ENCODE results near the gene ZNF804A. TPM values are rescaled to one million over a fixed set of nuclear protein-coding genes. Genes with fewer than 3 reads are reported as not detected.

Gene ZNF804A
- total RNA-seq, 1 experiment from 2014 or later, result 3.4 TPM

DNA sequence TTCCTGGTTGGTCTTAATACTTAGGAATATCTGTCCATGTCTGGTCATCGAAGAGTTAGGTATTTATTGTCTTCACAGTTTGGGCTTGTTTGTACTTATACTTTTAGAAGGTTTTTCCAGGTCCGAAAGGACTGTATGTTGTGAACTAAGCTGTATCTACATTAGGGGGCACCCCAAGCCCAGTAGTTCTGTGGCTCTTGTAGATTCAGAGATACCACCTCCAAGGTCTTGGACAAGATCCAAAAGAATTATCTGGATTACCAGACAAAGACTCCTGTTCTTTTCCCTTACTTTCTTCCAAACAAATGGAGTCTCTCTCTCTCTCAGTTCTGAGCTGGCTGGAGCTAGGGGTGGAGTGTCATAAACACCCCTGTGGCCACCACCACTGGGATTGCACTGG lies 328.7 kb downstream of the ZNF804A start:
- TF ChIP-seq, protein P1, sequence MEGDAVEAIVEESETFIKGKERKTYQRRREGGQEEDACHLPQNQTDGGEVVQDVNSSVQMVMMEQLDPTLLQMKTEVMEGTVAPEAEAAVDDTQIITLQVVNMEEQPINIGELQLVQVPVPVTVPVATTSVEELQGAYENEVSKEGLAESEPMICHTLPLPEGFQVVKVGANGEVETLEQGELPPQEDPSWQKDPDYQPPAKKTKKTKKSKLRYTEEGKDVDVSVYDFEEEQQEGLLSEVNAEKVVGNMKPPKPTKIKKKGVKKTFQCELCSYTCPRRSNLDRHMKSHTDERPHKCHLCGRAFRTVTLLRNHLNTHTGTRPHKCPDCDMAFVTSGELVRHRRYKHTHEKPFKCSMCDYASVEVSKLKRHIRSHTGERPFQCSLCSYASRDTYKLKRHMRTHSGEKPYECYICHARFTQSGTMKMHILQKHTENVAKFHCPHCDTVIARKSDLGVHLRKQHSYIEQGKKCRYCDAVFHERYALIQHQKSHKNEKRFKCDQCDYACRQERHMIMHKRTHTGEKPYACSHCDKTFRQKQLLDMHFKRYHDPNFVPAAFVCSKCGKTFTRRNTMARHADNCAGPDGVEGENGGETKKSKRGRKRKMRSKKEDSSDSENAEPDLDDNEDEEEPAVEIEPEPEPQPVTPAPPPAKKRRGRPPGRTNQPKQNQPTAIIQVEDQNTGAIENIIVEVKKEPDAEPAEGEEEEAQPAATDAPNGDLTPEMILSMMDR (conservative IDR thresholded peaks at IDR 0.05; ENCODE audit: low read depth, low read length), result no peak
- TF ChIP-seq EZH2 (IDR thresholded peaks at IDR 0.05; ENCODE audit: borderline replicate concordance, low read depth, low read length, poor library complexity, severe bottlenecking), result no peak
- BruUV-seq (replicated peaks), result no TSS peak

GRCh38 chr2:184936761-184937160 lies 338.4 kb downstream of the ZNF804A start:
- CTCF ChIA-PET, result no interaction called here
- POLR2A ChIA-PET (ENCODE audit: low non-redundant PET), result no interaction called here
- no peak for DNase-seq (ENCODE audit: low spot score)
- Histone ChIP-seq H3K4me3 (ENCODE audit: low read depth, low read length, poor library complexity, severe bottlenecking) (no peak overlapping the region), H3K27ac (ENCODE audit: low read depth, low read length, poor library complexity, severe bottlenecking) (no peak overlapping the region), H3K4me1 (ENCODE audit: insufficient read depth, low read length, poor library complexity, severe bottlenecking) (no peaks in the 10 kb centered on the region), H3K27me3 (replicated peaks; ENCODE audit: insufficient read depth, low read depth, low read length, poor library complexity) (no peaks in the 10 kb centered on the region), H3K36me3 (ENCODE audit: insufficient read depth, low read length, poor library complexity, severe bottlenecking) (no peaks in the 10 kb centered on the region), H3K9me3 (ENCODE audit: low read depth, low read length, poor library complexity, severe bottlenecking) (peaks cover under 1% of the 10 kb centered on the region)
- intact Hi-C loops (cut with micrococcal nuclease; ENCODE audit: unreplicated experiment), result no loop called here
- TF ChIP-seq EZH2 (IDR thresholded peaks at IDR 0.05; ENCODE audit: borderline replicate concordance, low read depth, low read length, poor library complexity, severe bottlenecking), result no peak
- TF ChIP-seq, protein P1 (conservative IDR thresholded peaks at IDR 0.05; ENCODE audit: low read depth, low read length), result no peak
- BruUV-seq (replicated peaks), result no TSS peak

More for the DNA sequence above, 328.7 kb downstream of the ZNF804A start:
- Histone ChIP-seq H3K4me1 (ENCODE audit: insufficient read depth, low read length, poor library complexity, severe bottlenecking) (no peaks in the 10 kb centered on the region), H3K27me3 (replicated peaks; ENCODE audit: insufficient read depth, low read depth, low read length, poor library complexity) (no peaks in the 10 kb centered on the region), H3K27ac (ENCODE audit: low read depth, low read length, poor library complexity, severe bottlenecking) (no peak overlapping the region), H3K4me3 (ENCODE audit: low read depth, low read length, poor library complexity, severe bottlenecking) (no peak overlapping the region), H3K9me3 (ENCODE audit: low read depth, low read length, poor library complexity, severe bottlenecking) (peaks cover 25% of the 10 kb centered on the region), H3K36me3 (ENCODE audit: insufficient read depth, low read length, poor library complexity, severe bottlenecking) (no peaks in the 10 kb centered on the region)
- DNase-seq (ENCODE audit: low spot score), result no peak
- intact Hi-C loops (cut with micrococcal nuclease; ENCODE audit: unreplicated experiment), result no loop called here
- CTCF ChIA-PET, result no interaction called here
- POLR2A ChIA-PET (ENCODE audit: low non-redundant PET), result no interaction called here

- DNase-seq (ENCODE audit: low spot score), result no peak
- Histone ChIP-seq H3K36me3 (ENCODE audit: insufficient read depth, low read length, poor library complexity, severe bottlenecking) (no peaks in the 10 kb centered on the region), H3K4me1 (ENCODE audit: insufficient read depth, low read length, poor library complexity, severe bottlenecking) (no peaks in the 10 kb centered on the region), H3K9me3 (ENCODE audit: low read depth, low read length, poor library complexity, severe bottlenecking) (no peaks in the 10 kb centered on the region), H3K27me3 (replicated peaks; ENCODE audit: insufficient read depth, low read depth, low read length, poor library complexity) (no peaks in the 10 kb centered on the region), H3K27ac (ENCODE audit: low read depth, low read length, poor library complexity, severe bottlenecking) (no peak overlapping the region), H3K4me3 (ENCODE audit: low read depth, low read length, poor library complexity, severe bottlenecking) (no peak overlapping the region)
- ChIA-PET POLR2A (ENCODE audit: low non-redundant PET) (no interaction called here), CTCF (no interaction called here)
- intact Hi-C loops (cut with micrococcal nuclease; ENCODE audit: unreplicated experiment), result no loop called here
- BruUV-seq (replicated peaks), result no TSS peak
- TF ChIP-seq, protein P1 (conservative IDR thresholded peaks at IDR 0.05; ENCODE audit: low read depth, low read length), result no peak
- no peak for TF ChIP-seq EZH2 (IDR thresholded peaks at IDR 0.05; ENCODE audit: borderline replicate concordance, low read depth, low read length, poor library complexity, severe bottlenecking)
Observed at GRCh38 chr2:184938221-184938985, 340.1 kb downstream of the ZNF804A start.
